GM10248 (cell line): ENCODE data around the gene NQO1.

ENCODE experiments used
- CTCF ChIA-PET: fragments of 300-600 bp; sonication (Branson Sonifier 250); formaldehyde crosslinking; extraction: SDS; loops from one replicate; lab custom pipeline; 2021; ENCODE audit warnings: antibody characterized with exemption; lab: Yijun Ruan, JAX
- POLR2A ChIA-PET: fragments of 350-650 bp; sonication (Branson Sonifier 250); formaldehyde crosslinking; extraction: SDS; loops from one replicate; lab custom pipeline; 2020; ENCODE audit warnings: antibody characterized with exemption; lab: Yijun Ruan, JAX
- DNase-seq: peaks from one replicate; pipeline ENCODE4 v3.0.0; 2012; ENCODE audit errors: extremely low spot score
- CTCF ChIP-seq: IDR thresholded peaks from 2 replicates; pipeline ENCODE4 v1.5.1; 2012; ENCODE audit warnings: mild to moderate bottlenecking, low read depth; ENCODE audit errors: extremely low read depth, missing control alignments, control extremely low read depth

The NQO1 gene

GRCh38 chr16:69701452-69701851, 24.9 kb downstream of the NQO1 start:
- TF ChIP-seq CTCF, result no peak
- POLR2A ChIA-PET, result no interaction called here
- CTCF ChIA-PET, result no interaction called here
- DNase-seq, result no peak

DNA sequence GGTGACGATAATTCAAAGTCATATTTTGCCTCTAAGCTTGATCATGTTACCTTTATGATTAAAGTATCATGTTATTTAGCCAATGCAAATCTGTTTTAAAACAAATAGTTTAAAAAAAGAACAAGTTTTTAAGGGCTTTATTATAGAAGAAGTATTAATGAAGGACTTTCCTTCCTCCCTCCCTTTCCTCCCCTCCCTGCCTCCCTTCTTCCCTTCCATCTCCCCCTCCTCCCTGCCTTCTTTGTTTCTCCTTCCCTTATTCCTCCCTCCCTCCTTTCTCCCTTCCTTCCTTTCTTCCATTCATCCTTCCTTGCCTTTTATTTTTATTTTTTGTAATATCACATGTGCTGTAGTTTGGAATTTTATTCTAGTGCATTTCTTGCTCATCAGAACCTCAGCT, 26.4 kb downstream of the NQO1 start:
- TF ChIP-seq CTCF, result no peak
- CTCF ChIA-PET, result interaction anchor here (0.8 to 2.3 kb wide), 5 partner anchors 10 to 96 kb away, joined by 3 to 8 read pairs (median 3); partner anchors contain the start of gene NOB1
- POLR2A ChIA-PET, result no interaction called here
- no peak for DNase-seq

GRCh38 chr16:69698404-69698803, 28.0 kb downstream of the NQO1 start:
- DNase-seq, result no peak
- no peak for TF ChIP-seq CTCF
- CTCF ChIA-PET, result interaction anchor here (1.1 to 2.3 kb wide), 2 partner anchors 8 to 11 kb away, joined by 5 to 6 read pairs; no protein-coding TSS in a partner anchor
- POLR2A ChIA-PET, result interaction anchor here (0.6 kb wide), 1 partner anchor 309 kb away, joined by 3 read pairs; no protein-coding TSS in a partner anchor

GRCh38 chr16:69693916-69694315, 32.4 kb downstream of the NQO1 start:
- CTCF ChIA-PET, result interaction anchor here (1.4 to 1.9 kb wide), 2 partner anchors 9 to 15 kb away, joined by 4 read pairs; no protein-coding TSS in a partner anchor
- DNase-seq, result no peak
- TF ChIP-seq CTCF, result no peak
- POLR2A ChIA-PET, result no interaction called here

DNA sequence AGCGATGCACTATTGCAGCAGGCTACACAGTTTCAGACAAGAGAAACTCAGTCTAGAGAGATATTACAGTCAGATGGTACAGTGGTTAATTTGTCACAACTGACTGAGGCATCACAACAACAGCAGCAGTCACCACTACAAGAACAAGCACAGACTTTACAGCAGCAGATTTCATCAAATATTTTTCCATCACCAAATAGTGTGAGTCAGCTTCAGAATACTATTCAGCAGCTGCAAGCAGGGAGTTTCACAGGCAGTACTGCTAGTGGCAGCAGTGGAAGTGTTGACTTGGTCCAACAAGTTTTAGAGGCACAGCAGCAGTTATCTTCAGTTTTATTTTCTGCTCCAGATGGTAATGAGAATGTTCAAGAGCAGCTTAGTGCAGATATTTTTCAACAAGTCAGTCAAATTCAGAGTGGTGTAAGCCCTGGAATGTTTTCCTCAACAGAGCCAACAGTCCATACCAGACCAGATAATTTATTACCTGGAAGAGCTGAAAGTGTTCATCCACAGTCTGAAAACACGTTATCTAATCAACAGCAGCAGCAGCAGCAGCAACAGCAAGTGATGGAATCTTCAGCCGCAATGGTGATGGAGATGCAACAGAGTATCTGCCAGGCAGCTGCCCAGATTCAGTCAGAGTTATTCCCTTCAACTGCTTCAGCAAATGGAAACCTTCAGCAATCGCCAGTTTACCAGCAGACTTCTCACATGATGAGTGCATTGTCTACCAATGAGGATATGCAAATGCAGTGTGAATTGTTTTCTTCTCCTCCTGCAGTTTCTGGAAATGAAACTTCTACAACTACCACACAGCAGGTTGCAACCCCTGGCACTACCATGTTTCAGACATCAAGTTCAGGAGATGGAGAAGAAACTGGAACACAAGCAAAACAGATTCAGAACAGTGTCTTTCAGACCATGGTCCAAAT, 34.1 kb downstream of the NQO1 start:
- ChIA-PET CTCF (interaction anchor here (0.9 kb wide), 1 partner anchor 17 kb away, joined by 4 read pairs; no protein-coding TSS in a partner anchor), POLR2A (no interaction called here)
- DNase-seq, result no peak
- TF ChIP-seq CTCF, result no peak

- ChIA-PET POLR2A (no interaction called here), CTCF (interaction anchor here (1.3 to 3.3 kb wide), 3 partner anchors 14 to 284 kb away, joined by 3 to 13 read pairs (median 6); no protein-coding TSS in a partner anchor)
- TF ChIP-seq CTCF, result no peak
- no peak for DNase-seq
These were observed 37.8 kb downstream of the NQO1 start for GRCh38 chr16:69688589-69688988.
